NT2/D1 (cell line): Measurements from ENCODE around the gene SLC29A2.
A peak's percentile ranks its signal among the peaks of the same experiment; 100 is the strongest.
"Not testable (repeated sequence)": the region's sequence is repeated elsewhere in the genome, so short reads cannot be mapped to it uniquely, and the experiment has no call there.

Experiments used
- DNase-seq: peaks from one replicate; pipeline ENCODE4 v3.0.0-alpha.2; 2011; ENCODE audit warnings: low read depth, low spot score
- H3K27me3 ChIP-seq: 2 replicates; pipeline ENCODE4 v1.6.0; 2011; ENCODE audit warnings: mild to moderate bottlenecking; ENCODE audit not compliant: insufficient read length, insufficient read depth
- H3K36me3 ChIP-seq: 2 replicates; pipeline ENCODE4 v1.6.1; 2011; ENCODE audit warnings: mild to moderate bottlenecking, low read length, mixed read lengths; ENCODE audit not compliant: insufficient read depth, insufficient read length
- H3K4me1 ChIP-seq: 2 replicates; pipeline ENCODE4 v1.5.1; 2011; ENCODE audit not compliant: insufficient read depth, insufficient read length
- H3K4me3 ChIP-seq: 2 replicates; pipeline ENCODE4 v1.5.1; 2011; ENCODE audit warnings: low read depth; ENCODE audit not compliant: insufficient read length
- H3K9ac ChIP-seq: 2 replicates; pipeline ENCODE4 v1.6.0; 2011; ENCODE audit warnings: low read depth; ENCODE audit not compliant: insufficient read length
- H3K9me3 ChIP-seq: 2 replicates; pipeline ENCODE4 v1.5.1; 2011; ENCODE audit warnings: mild to moderate bottlenecking, low read length; ENCODE audit not compliant: insufficient read depth
- SUZ12 ChIP-seq: IDR thresholded peaks from 2 replicates; pipeline ENCODE4 v1.6.1; 2011; ENCODE audit not compliant: insufficient read length, insufficient read depth; ENCODE audit errors: extremely low read depth
- YY1 ChIP-seq: IDR thresholded peaks from 2 replicates; pipeline ENCODE4 v1.6.1; 2011; ENCODE audit not compliant: insufficient read length, insufficient read depth
- ZNF274 ChIP-seq: IDR thresholded peaks from 2 replicates; pipeline ENCODE4 v1.6.1; 2011; ENCODE audit warnings: mild to moderate bottlenecking, low read depth, low read length

SLC29A2 gene

DNA sequence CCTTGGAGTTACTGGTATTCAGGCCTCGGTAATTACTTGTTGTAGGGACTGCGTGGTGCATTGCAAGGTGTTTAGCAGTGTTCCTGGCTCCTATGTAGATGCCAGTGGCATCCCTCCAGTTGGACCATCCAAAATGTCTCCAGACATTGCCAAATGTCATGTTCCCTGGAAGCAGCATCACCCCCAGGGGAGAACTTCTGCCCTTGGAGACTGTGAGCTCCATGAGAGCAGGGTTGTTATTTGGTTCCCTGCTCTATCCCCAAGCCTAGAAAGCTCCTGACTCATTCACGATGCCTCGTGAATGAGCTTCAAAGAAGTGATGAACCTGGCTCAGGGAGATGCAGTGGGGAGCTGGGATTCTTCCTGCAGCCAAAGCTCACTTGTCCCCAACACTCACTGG lies 50.0 kb downstream of the SLC29A2 start:
- peaks cover 41% of the 10 kb centered on the region for H3K4me1 ChIP-seq
- H3K27me3 ChIP-seq, result peaks cover 3% of the 10 kb centered on the region
- DNase-seq, result no peak
- H3K4me3 ChIP-seq, result no peak overlapping the region
- H3K36me3 ChIP-seq, result no peaks in the 10 kb centered on the region
- no peak overlapping the region for H3K9ac ChIP-seq
- peaks cover 11% of the 10 kb centered on the region; the same call in 1 of the 2 replicates for H3K9me3 ChIP-seq
- TF ChIP-seq ZNF274 (no peak), YY1 (no peak), SUZ12 (no peak)

DNA sequence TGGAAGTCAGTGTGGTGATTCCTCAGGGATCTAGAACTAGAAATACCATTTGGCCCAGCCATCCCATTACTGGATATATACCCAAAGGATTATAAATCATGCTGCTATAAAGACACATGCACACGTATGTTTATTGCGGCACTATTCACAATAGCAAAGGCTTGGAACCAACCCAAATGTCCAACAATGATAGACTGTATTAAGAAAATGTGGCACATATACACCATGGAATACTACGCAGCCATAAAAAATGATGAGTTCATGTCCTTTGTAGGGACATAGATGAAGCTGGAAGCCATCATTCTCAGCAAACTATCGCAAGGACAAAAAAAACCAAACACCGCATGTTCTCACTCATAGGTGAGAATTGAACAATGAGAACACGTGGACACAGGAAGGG lies 50.8 kb downstream of the SLC29A2 start:
- H3K9ac ChIP-seq, H3K4me3 ChIP-seq, H3K36me3 ChIP-seq, DNase-seq: not testable (repeated sequence)
- Histone ChIP-seq H3K27me3 (peaks cover 11% of the 10 kb centered on the region), H3K4me1 (peaks cover 43% of the 10 kb centered on the region), H3K9me3 (peaks cover 11% of the 10 kb centered on the region; the same call in 1 of the 2 replicates)

DNA sequence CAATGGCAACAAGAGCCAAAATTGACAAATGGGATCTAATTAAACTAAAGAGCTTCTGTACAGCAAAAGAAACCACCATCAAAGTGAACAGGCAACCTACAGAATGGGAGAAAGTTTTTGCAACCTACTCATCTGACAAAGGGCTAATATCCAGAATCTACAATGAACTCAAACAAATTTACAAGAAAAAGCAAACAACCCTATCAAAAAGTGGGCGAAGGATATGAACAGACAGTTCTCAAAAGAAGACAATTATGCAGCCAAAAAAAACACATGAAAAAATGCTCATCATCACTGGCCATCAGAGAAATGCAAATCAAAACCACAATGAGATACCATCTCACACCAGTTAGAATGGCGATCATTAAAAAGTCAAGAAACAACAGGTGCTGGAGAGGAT lies 51.3 kb downstream of the SLC29A2 start:
- not testable (repeated sequence) for DNase-seq, H3K9ac ChIP-seq, H3K4me3 ChIP-seq, H3K36me3 ChIP-seq
- Histone ChIP-seq H3K27me3 (peaks cover 16% of the 10 kb centered on the region), H3K9me3 (peaks cover 11% of the 10 kb centered on the region; the same call in 1 of the 2 replicates), H3K4me1 (peaks cover 43% of the 10 kb centered on the region)

DNA sequence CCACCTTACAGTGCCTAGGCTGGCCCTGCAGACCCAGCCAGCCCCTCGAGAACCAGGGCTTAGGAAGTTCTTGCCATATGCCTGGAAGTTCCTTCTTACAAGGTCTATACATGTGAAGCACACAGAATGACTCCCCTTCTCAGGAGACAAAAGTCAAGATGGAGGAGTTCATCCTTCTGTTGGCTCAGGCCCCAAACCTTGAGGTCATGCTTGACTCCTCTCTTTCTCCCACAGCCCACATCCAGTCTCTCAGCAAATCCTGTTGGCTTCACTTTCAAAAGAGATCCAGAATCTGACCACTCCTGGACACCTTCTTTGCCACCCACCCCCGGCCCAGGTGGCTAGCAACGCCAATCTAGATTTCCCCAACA lies 53.0 kb downstream of the SLC29A2 start:
- Histone ChIP-seq H3K4me3 (no peak overlapping the region), H3K36me3 (peaks cover 3% of the 10 kb centered on the region), H3K9ac (peak overlapping the region; percentile 54), H3K4me1 (peaks cover 41% of the 10 kb centered on the region), H3K9me3 (peaks cover 11% of the 10 kb centered on the region; the same call in 1 of the 2 replicates), H3K27me3 (peaks cover 19% of the 10 kb centered on the region)
- TF ChIP-seq SUZ12 (no peak), ZNF274 (no peak), YY1 (no peak)
- DNase-seq, result no peak

DNA sequence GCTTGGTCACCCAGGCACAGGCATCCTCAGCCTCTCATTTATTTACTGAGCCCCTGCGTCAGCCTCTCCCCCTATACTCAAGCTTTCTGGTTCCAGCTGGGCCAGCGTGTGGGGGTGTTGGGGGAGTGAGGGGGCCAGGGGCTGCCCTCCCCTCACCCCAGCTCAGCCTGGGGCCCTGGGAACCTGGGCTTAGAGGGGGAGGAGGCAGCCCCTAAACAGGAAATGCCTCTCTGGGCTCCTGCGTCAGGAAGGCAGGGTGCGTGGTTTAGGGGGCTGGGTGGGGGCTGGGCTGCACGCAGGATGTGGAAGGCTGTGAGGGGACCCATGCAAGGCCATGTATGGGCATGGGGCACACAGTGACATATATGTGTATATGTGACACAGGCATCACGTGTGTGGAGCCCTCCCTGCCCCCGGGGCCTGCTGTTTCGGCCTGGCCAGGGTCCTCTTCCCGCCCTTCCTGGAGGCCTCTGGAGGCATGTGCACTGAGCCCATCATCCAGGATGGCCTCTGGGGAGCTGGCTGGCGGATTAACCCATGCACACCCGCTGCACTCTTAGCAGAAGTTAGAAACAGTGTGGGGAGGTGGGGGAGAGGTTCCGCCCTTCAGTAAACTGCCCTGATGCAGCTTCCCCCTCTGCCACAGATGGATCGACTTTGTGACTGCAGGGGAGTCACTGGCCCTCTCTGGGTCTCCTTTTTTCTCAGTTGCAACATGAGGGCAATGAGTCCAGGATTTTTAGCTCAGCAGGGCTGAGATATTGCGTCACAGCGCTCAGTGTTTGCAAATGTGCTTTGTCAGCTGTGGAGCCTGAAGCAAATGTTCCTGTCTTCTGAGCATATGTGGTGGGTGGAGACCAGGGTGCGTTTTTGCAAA lies 53.6 kb downstream of the SLC29A2 start:
- H3K9me3 ChIP-seq, result peaks cover 11% of the 10 kb centered on the region; the same call in 1 of the 2 replicates

DNA sequence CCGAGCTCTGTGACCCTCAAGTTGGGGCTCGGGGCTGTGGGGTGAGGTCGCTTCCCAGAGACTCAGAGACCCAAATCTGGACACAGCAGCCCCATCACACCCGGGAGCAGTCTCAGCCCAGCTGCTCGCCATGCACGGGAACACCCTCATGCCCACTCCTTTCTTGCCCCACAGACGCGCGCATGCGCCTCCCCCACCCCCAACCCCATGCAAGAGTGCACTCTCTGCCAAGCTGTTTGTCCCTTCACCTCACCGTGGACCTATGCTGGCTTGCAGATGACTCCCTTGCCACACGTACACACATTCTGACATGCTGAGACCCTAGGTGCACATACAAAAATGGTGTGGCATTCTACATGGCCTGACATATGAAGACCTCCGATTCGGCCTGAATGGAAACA lies 54.2 kb downstream of the SLC29A2 start:
- Histone ChIP-seq H3K27me3 (peaks cover 19% of the 10 kb centered on the region), H3K4me1 (peaks cover 41% of the 10 kb centered on the region), H3K36me3 (peaks cover 3% of the 10 kb centered on the region), H3K9ac (peak overlapping the region; percentile 54), H3K4me3 (peak overlapping the region; percentile 8), H3K9me3 (peaks cover 11% of the 10 kb centered on the region; the same call in 1 of the 2 replicates)
- DNase-seq, result no peak
- TF ChIP-seq ZNF274, result no peak

More for the DNA sequence above, 53.6 kb downstream of the SLC29A2 start:
- H3K36me3 ChIP-seq, result peaks cover 3% of the 10 kb centered on the region
- no peak for DNase-seq
- H3K4me1 ChIP-seq, result peaks cover 41% of the 10 kb centered on the region
- TF ChIP-seq YY1 (no peak), ZNF274 (no peak), SUZ12 (no peak)
- no peak overlapping the region for H3K4me3 ChIP-seq
- peak overlapping the region; percentile 54 for H3K9ac ChIP-seq
- H3K27me3 ChIP-seq, result peaks cover 19% of the 10 kb centered on the region

DNA sequence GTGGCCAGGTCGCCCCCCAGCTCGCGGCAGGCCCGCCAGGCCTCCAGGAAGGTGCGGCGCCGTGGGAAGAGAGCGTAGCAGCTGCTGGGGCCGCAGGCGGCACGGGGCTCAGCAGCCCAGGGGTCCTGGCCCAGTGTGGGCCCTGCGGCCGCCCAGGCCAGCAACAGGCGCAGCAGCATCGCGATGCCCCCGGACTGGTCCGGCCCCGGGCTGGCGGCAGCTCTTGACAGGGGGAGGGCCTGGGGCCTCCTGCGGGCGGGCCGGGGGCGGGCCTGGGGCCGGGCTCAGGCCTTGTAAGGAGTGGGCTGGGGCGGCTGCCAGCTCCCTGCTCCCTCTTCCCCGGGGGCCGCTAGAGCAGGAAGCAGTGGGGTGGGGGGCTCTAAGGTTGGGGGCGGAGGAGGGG lies 54.7 kb downstream of the SLC29A2 start, which contains the start of gene CD248:
Gene CD248 (minus strand): TSS at position 196 of the 403 bp plus-strand sequence. CDS start 17 bp downstream, at position 179.
- no peak for DNase-seq
- peaks cover 19% of the 10 kb centered on the region for H3K27me3 ChIP-seq
- peak within 1 kb of the TSS; percentile 8 for H3K4me3 ChIP-seq

More for the DNA sequence above, 54.7 kb downstream of the SLC29A2 start, which contains the start of gene CD248:
- Histone ChIP-seq H3K4me1 (peaks cover 41% of the 10 kb centered on the region), H3K36me3 (peaks cover 3% of the 10 kb centered on the region), H3K9ac (peak within 1 kb of the TSS; percentile 56), H3K9me3 (peaks cover 11% of the 10 kb centered on the region; the same call in 1 of the 2 replicates)
- TF ChIP-seq SUZ12 (no peak), YY1 (no peak), ZNF274 (no peak)
